Measurements from ENCODE around the gene CGNL1.

- no peak for TF ChIP-seq CTCF (conservative IDR thresholded peaks at IDR 0.05; ENCODE audit: low read length)
- no peak for TF ChIP-seq EZH2phosphoT487 (IDR thresholded peaks at IDR 0.05; ENCODE audit: borderline replicate concordance)
These were observed 63.1 kb downstream of the CGNL1 start for GRCh38 chr15:57439128-57440027.

Data from Loucy (cell line).